Measurements from ENCODE around the gene LIPE. TPM values are rescaled to one million over a fixed set of nuclear protein-coding genes. Genes with fewer than 3 reads are reported as not detected.

LIPE gene
- polyA plus RNA-seq, 1 experiment: 1.5 TPM

DNA sequence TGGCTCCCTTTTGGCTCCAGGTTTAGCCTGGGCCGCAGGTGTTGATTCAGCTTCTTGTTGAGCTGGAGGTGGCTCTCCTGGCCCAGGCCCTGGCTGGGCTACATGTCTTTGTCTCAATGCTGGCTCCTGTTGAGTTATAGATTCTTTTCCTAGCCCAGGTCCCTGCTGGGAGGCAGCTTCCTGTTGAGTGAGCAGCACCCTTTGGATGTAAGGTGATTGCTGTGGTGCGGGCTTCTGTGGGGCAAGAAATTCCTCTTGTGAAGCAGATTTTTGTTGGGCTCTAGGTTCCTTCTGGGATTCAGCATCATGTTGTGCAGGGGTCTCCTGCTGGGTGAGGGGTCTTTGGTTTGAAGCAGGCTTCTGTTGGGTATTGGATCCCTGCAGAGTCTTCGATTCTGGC lies 545 bp downstream of the LIPE start:
- peaks cover 4% of the 10 kb centered on the region for H3K27me3 ChIP-seq (ENCODE audit: control insufficient read depth, insufficient read depth, low read length)
- no peak for TF ChIP-seq CTCF (IDR thresholded peaks at IDR 0.05; ENCODE audit: low read depth, low read length)
- no peak overlapping the region for H3K27ac ChIP-seq (ENCODE audit: low read depth, low read length)
- H3K9me3 ChIP-seq (ENCODE audit: control insufficient read depth, insufficient read depth, low read length): peaks cover 10% of the 10 kb centered on the region
- no peak overlapping the region for H3K4me3 ChIP-seq (ENCODE audit: low read depth, low read length)
- CTCF ChIA-PET: interaction anchor here (0.6 to 1.4 kb wide), 3 partner anchors 12 to 287 kb away, joined by 3 to 7 read pairs (median 6); no protein-coding TSS in a partner anchor
- POLR2A ChIA-PET: no interaction called here
- DNase-seq (ENCODE audit: low read depth, low spot score): no peak

DNA sequence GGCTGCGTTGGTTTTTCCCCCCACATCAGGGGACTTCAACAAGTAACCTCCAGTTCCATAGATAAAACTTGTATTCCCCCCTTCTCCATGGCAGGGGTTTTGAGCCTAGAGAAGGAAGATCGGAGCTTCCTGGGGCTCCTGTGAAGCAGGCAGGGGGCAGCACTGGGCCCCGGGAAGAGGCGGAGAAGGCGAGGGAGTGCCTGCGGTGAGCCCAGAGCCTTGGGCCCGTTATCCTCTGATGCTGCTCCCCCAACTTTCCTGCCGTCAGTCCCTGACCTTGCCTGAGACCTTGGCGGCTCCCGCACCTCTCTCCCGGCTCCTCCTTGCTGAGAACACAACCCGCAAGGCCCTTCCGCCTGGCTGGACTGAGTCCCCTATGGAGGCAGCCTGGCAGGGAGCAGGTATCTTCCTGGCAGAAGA lies 2.5 kb downstream of the LIPE start:
- H3K4me3 ChIP-seq (ENCODE audit: low read depth, low read length): no peak overlapping the region
- peak; percentile 14; the same call in 1 of the 2 replicates for TF ChIP-seq CTCF (IDR thresholded peaks at IDR 0.05; ENCODE audit: low read depth, low read length)
- CTCF ChIA-PET: interaction anchor here (0.5 to 2.7 kb wide), 3 partner anchors 11 to 15 kb away, joined by 4 to 23 read pairs (median 4); no protein-coding TSS in a partner anchor
- peaks cover 4% of the 10 kb centered on the region for H3K27me3 ChIP-seq (ENCODE audit: control insufficient read depth, insufficient read depth, low read length)
- H3K27ac ChIP-seq (ENCODE audit: low read depth, low read length): no peak overlapping the region
- no peak for DNase-seq (ENCODE audit: low read depth, low spot score)
- H3K9me3 ChIP-seq (ENCODE audit: control insufficient read depth, insufficient read depth, low read length): peaks cover 10% of the 10 kb centered on the region
- POLR2A ChIA-PET: no interaction called here

GRCh38 chr19:42424345-42424707 lies 2.9 kb downstream of the LIPE start:
- CTCF ChIA-PET: interaction anchor here (0.5 to 2.7 kb wide), 5 partner anchors 11 to 17 kb away, joined by 4 to 23 read pairs (median 4); no protein-coding TSS in a partner anchor
- no peak overlapping the region for H3K27ac ChIP-seq (ENCODE audit: low read depth, low read length)
- H3K4me3 ChIP-seq (ENCODE audit: low read depth, low read length): peak overlapping the region; percentile 74; the same call in 1 of the 2 replicates
- H3K27me3 ChIP-seq (ENCODE audit: control insufficient read depth, insufficient read depth, low read length): peaks cover 4% of the 10 kb centered on the region
- TF ChIP-seq CTCF (IDR thresholded peaks at IDR 0.05; ENCODE audit: low read depth, low read length): no peak
- DNase-seq (ENCODE audit: low read depth, low spot score): no peak
- H3K9me3 ChIP-seq (ENCODE audit: control insufficient read depth, insufficient read depth, low read length): peaks cover 10% of the 10 kb centered on the region
- POLR2A ChIA-PET: no interaction called here

GRCh38 chr19:42423462-42424344 lies 3.5 kb downstream of the LIPE start:
- Histone ChIP-seq H3K9me3 (ENCODE audit: control insufficient read depth, insufficient read depth, low read length) (peaks cover 10% of the 10 kb centered on the region), H3K4me3 (ENCODE audit: low read depth, low read length) (peak overlapping the region; percentile 74), H3K27ac (ENCODE audit: low read depth, low read length) (peak overlapping the region; percentile 61), H3K27me3 (ENCODE audit: control insufficient read depth, insufficient read depth, low read length) (peaks cover 4% of the 10 kb centered on the region)
- TF ChIP-seq CTCF (IDR thresholded peaks at IDR 0.05; ENCODE audit: low read depth, low read length): no peak
- ChIA-PET POLR2A (interaction anchor here (0.5 to 0.9 kb wide), 4 partner anchors 15 to 165 kb away, joined by 3 to 4 read pairs (median 3); no protein-coding TSS in a partner anchor), CTCF (interaction anchor here (0.9 to 2.7 kb wide), 5 partner anchors 15 to 315 kb away, joined by 4 to 23 read pairs (median 7); no protein-coding TSS in a partner anchor)
- peak; percentile 85 for DNase-seq (ENCODE audit: low read depth, low spot score)
